HepG2 (cell line): Measurements from ENCODE around the gene ZNF792. TPM values are rescaled to one million over a fixed set of nuclear protein-coding genes. Genes with fewer than 3 reads are reported as not detected.

Experiments used
- AKAP8 ChIP-seq: sonication (generic); formaldehyde crosslinking; IDR thresholded peaks from 2 replicates; pipeline ENCODE4 v1.5.1; 2020; ENCODE audit warnings: mild to moderate bottlenecking, missing genetic modification reagents
- ARHGAP35 ChIP-seq: sonication (generic); formaldehyde crosslinking; IDR thresholded peaks from 2 replicates; pipeline ENCODE4 v1.9.0; 2022; ENCODE audit warnings: mild to moderate bottlenecking, inconsistent platforms, moderate library complexity, missing genetic modification reagents, borderline replicate concordance
- ARNTL ChIP-seq: sonication (generic); formaldehyde crosslinking; IDR thresholded peaks from 2 replicates; pipeline ENCODE4 v1.4.0; 2020; ENCODE audit warnings: mild to moderate bottlenecking, missing genetic modification reagents
- BCL6 ChIP-seq: IDR thresholded peaks from 2 replicates; pipeline ENCODE4 v1.6.1; 2016; ENCODE audit warnings: missing genetic modification reagents, missing compliant biosample characterization
- DNMT1 ChIP-seq: sonication (generic); formaldehyde crosslinking; IDR thresholded peaks from 2 replicates; pipeline ENCODE4 v1.5.1; 2020; ENCODE audit warnings: mild to moderate bottlenecking, missing genetic modification reagents
- ELF1 ChIP-seq: sonication (generic); formaldehyde crosslinking; IDR thresholded peaks from 2 replicates; pipeline ENCODE4 v1.4.0; 2020; ENCODE audit warnings: missing genetic modification reagents
- ELF4 ChIP-seq: sonication (generic); formaldehyde crosslinking; IDR thresholded peaks from 2 replicates; pipeline ENCODE4 v1.5.0; 2020; ENCODE audit warnings: missing genetic modification reagents, mild to moderate bottlenecking, moderate library complexity, borderline replicate concordance
- EP300 ChIP-seq, 3 experiments: sonication (generic) in 1 of 3; formaldehyde crosslinking in 1 of 3; IDR thresholded peaks; 2 replicates each; pipeline versions ENCODE4 v1.5.1 to v1.6.1; 2011 to 2020; ENCODE audit warnings: low read depth in 2 of 3, low read length in 2 of 3, borderline replicate concordance in 1 of 3, improper control_type of control experiment in 1 of 3, mild to moderate bottlenecking in 1 of 3, missing genetic modification reagents in 1 of 3, moderate library complexity in 1 of 3
- FOXC1 ChIP-seq: sonication (generic); formaldehyde crosslinking; IDR thresholded peaks from 2 replicates; pipeline ENCODE4 v1.8.0; 2022; ENCODE audit warnings: mild to moderate bottlenecking, missing genetic modification reagents, borderline replicate concordance
- KAT7 ChIP-seq: IDR thresholded peaks from 2 replicates; pipeline ENCODE4 v1.6.1; 2018; ENCODE audit warnings: borderline replicate concordance, missing compliant biosample characterization
- MED1 ChIP-seq: sonication (generic); formaldehyde crosslinking; IDR thresholded peaks from 2 replicates; pipeline ENCODE4 v1.4.0; 2020; ENCODE audit warnings: missing genetic modification reagents
- MEIS1 ChIP-seq: sonication (generic); formaldehyde crosslinking; IDR thresholded peaks from 2 replicates; pipeline ENCODE4 v1.9.0; 2021; ENCODE audit warnings: mild to moderate bottlenecking, missing genetic modification reagents, moderate library complexity, borderline replicate concordance
- MIXL1 ChIP-seq: IDR thresholded peaks from 2 replicates; pipeline ENCODE4 v1.6.1; 2016
- PBX2 ChIP-seq: IDR thresholded peaks from 2 replicates; pipeline ENCODE4 v1.6.1; 2016; ENCODE audit warnings: control low read depth
- PHF8 ChIP-seq: sonication (generic); formaldehyde crosslinking; IDR thresholded peaks from 2 replicates; pipeline ENCODE4 v1.5.0; 2020; ENCODE audit warnings: missing genetic modification reagents
- RAD51 ChIP-seq: fragments of 450-650 bp; IDR thresholded peaks from 2 replicates; pipeline ENCODE4 v1.6.1; 2016; ENCODE audit warnings: borderline replicate concordance
- SRSF9 ChIP-seq: fragments of 200-400 bp; formaldehyde crosslinking; IDR thresholded peaks from 2 replicates; pipeline ENCODE4 v1.6.1; 2018; ENCODE audit warnings: borderline replicate concordance, mild to moderate bottlenecking, low read depth, low read length; ENCODE audit not compliant: insufficient read depth, poor library complexity, severe bottlenecking
- TEAD2 ChIP-seq: sonication (generic); formaldehyde crosslinking; IDR thresholded peaks from 2 replicates; pipeline ENCODE4 v1.9.0; 2021; ENCODE audit warnings: missing genetic modification reagents
- TP53 ChIP-seq: sonication (generic); formaldehyde crosslinking; conservative IDR thresholded peaks from 2 replicates; pipeline ENCODE4 v1.4.0; 2020; ENCODE audit warnings: missing genetic modification reagents
- TRIM24 ChIP-seq: sonication (generic); formaldehyde crosslinking; IDR thresholded peaks from 2 replicates; pipeline ENCODE4 v1.8.0; 2022; ENCODE audit warnings: mild to moderate bottlenecking, missing genetic modification reagents
- TSC22D2 ChIP-seq: sonication (generic); formaldehyde crosslinking; IDR thresholded peaks from 2 replicates; pipeline ENCODE4 v1.5.1; 2020; ENCODE audit warnings: missing genetic modification reagents, mild to moderate bottlenecking, borderline replicate concordance
- U2AF2 ChIP-seq: fragments of 200-400 bp; formaldehyde crosslinking; IDR thresholded peaks from 2 replicates; pipeline ENCODE4 v1.6.1; 2017; ENCODE audit warnings: low read depth, mild to moderate bottlenecking, low read length
- ZBTB37 ChIP-seq: sonication (generic); formaldehyde crosslinking; IDR thresholded peaks from 2 replicates; pipeline ENCODE4 v1.4.0; 2020; ENCODE audit warnings: mild to moderate bottlenecking, missing genetic modification reagents
- ZFX ChIP-seq: sonication (generic); formaldehyde crosslinking; IDR thresholded peaks from 2 replicates; pipeline ENCODE4 v1.4.0; 2020; ENCODE audit warnings: mild to moderate bottlenecking, low read depth, missing genetic modification reagents, moderate library complexity
- ZKSCAN1 ChIP-seq: fragments of 150-350 bp; IDR thresholded peaks from 2 replicates; pipeline ENCODE4 v1.6.1; 2014; ENCODE audit warnings: low read length
- ZNF33B ChIP-seq: sonication (generic); formaldehyde crosslinking; IDR thresholded peaks from 2 replicates; pipeline ENCODE4 v1.5.1; 2020; ENCODE audit warnings: mild to moderate bottlenecking, missing genetic modification reagents
- ZNF747 ChIP-seq: sonication (generic); formaldehyde crosslinking; IDR thresholded peaks from 2 replicates; pipeline ENCODE4 v1.8.1; 2023; ENCODE audit warnings: missing genetic modification reagents, mild to moderate bottlenecking, borderline replicate concordance
- ZNF788 ChIP-seq: sonication (generic); formaldehyde crosslinking; IDR thresholded peaks from 2 replicates; pipeline ENCODE4 v1.5.0; 2020; ENCODE audit warnings: mild to moderate bottlenecking, missing genetic modification reagents, borderline replicate concordance
- ZNF816 ChIP-seq: sonication (generic); formaldehyde crosslinking; IDR thresholded peaks from 2 replicates; pipeline ENCODE4 v1.8.0; 2022; ENCODE audit warnings: missing genetic modification reagents, mild to moderate bottlenecking, borderline replicate concordance
- polyA plus RNA-seq, 8 experiments: library from polyadenylated mRNA; depleted of rRNA in 3 of 8; stranded (reverse) in 7 of 8; unstranded in 1 of 8; fragments of >200 nt; fragmentation: Illumina TruSeq in 4 of 8; extraction: Trizol in 4 of 8; gene quantifications; 2 replicates each; pipeline versions ENCODE4 v1.2.1 to v1.2.3, GENCODE V29; 2011 to 2016; ENCODE audit warnings: low read depth in 4 of 8, missing spikeins in 1 of 8, mixed read lengths in 1 of 8; ENCODE audit not compliant: insufficient read depth in 1 of 8
- total RNA-seq, 5 experiments: library from RNA; depleted of rRNA; stranded (reverse); fragments of >200 nt; fragmentation: Illumina TruSeq; extraction: Trizol; gene quantifications; 2 replicates each; pipeline ENCODE4 v1.2.3, GENCODE V29; 2016; ENCODE audit warnings: low read depth in 1 of 5

The ZNF792 gene
- total and polyA plus RNA-seq, 2 of the 13 experiments (the other 11 are each of a cell fraction or from before 2014, with no cell fraction given), result 5.5 to 11.5 TPM

GRCh38 chr19:34961775-34962686 lies 2.0 kb downstream of the ZNF792 start (continued):
- peak; percentile 69; the same call in 1 of the 2 replicates for TF ChIP-seq ELF4 (CRISPR knock-in tag)
- peak; percentile 20; the same call in 1 of the 2 replicates for TF ChIP-seq ZNF788 (CRISPR knock-in tag)
- TF ChIP-seq ZBTB37, result no peak
- no peak for TF ChIP-seq FOXC1 (CRISPR knock-in tag)
- TF ChIP-seq DNMT1 (CRISPR knock-in tag), result no peak
- TF ChIP-seq EP300 (IDR thresholded peaks at IDR 0.05; ENCODE audit: low read depth in 2 of 2, low read length in 2 of 2), result peak in 1 of 2 experiments; percentile 36; a peak in 1 of 4 replicates
- no peak for TF ChIP-seq EP300 (CRISPR knock-in tag; IDR thresholded peaks at IDR 0.05; ENCODE audit: borderline replicate concordance)
- no peak; the same call in 1 of the 2 replicates for TF ChIP-seq ZNF816 (CRISPR knock-in tag)
- peak; percentile 69 for TF ChIP-seq MIXL1 (CRISPR knock-in tag)
- no peak for TF ChIP-seq TRIM24 (CRISPR knock-in tag)
- TF ChIP-seq MED1 (CRISPR knock-in tag), result peak; percentile 87
- TF ChIP-seq ZFX, result no peak
- no peak for TF ChIP-seq ARHGAP35 (CRISPR knock-in tag)
- TF ChIP-seq PHF8 (CRISPR knock-in tag), result no peak
- 0 out of 2 replicates have a peak, but pooled peaks have one; percentile 63 for TF ChIP-seq ARNTL (CRISPR knock-in tag)
- TF ChIP-seq SRSF9, result no peak
- TF ChIP-seq TSC22D2 (CRISPR knock-in tag), result no peak
- TF ChIP-seq PBX2, result peak; percentile 48; the same call in 1 of the 2 replicates
- no peak for TF ChIP-seq TP53 (CRISPR knock-in tag)
- 0 out of 2 replicates have a peak, but pooled peaks have one; percentile 26 for TF ChIP-seq ZNF747 (CRISPR knock-in tag)
- no peak for TF ChIP-seq TEAD2
- no peak for TF ChIP-seq ZKSCAN1
- TF ChIP-seq ELF1 (CRISPR knock-in tag), result peak; percentile 78
- no peak for TF ChIP-seq RAD51
- TF ChIP-seq ZNF33B (CRISPR knock-in tag), result no peak
- TF ChIP-seq U2AF2, result no peak
- TF ChIP-seq AKAP8 (CRISPR knock-in tag), result no peak
- TF ChIP-seq MEIS1 (CRISPR knock-in tag), result peak; percentile 41; the same call in 1 of the 2 replicates
- TF ChIP-seq BCL6, result peak; percentile 83
- no peak for TF ChIP-seq KAT7 (CRISPR knock-in tag)
